GM12875 (cell line): ENCODE data around the gene KRTAP5-3.

Source experiments
- H3K4me3 ChIP-seq: one replicate; pipeline ENCODE4 v1.5.1; 2011; ENCODE audit warnings: low read depth, low read length, control low read depth
- CTCF ChIP-seq: IDR thresholded peaks from 2 replicates; pipeline ENCODE4 v1.5.1; 2011; ENCODE audit warnings: low read depth, mild to moderate bottlenecking, control low read depth, inconsistent platforms, low read length, moderate library complexity, borderline replicate concordance; ENCODE audit not compliant: insufficient read depth

Gene KRTAP5-3

GRCh38 chr11:1642288-1643145 lies 34.3 kb upstream of the KRTAP5-3 start:
- H3K4me3 ChIP-seq: no peak overlapping the region
- no peak for TF ChIP-seq CTCF

GRCh38 chr11:1641096-1641495 lies 32.8 kb upstream of the KRTAP5-3 start:
- no peak overlapping the region for H3K4me3 ChIP-seq
- no peak for TF ChIP-seq CTCF

- TF ChIP-seq CTCF: peak; percentile 89
- H3K4me3 ChIP-seq: no peak overlapping the region
These were observed 32.0 kb upstream of the KRTAP5-3 start for GRCh38 chr11:1640076-1640946.

- H3K4me3 ChIP-seq: no peak overlapping the region
- no peak for TF ChIP-seq CTCF
These were observed 31.4 kb upstream of the KRTAP5-3 start for GRCh38 chr11:1639666-1640065.

GRCh38 chr11:1639102-1639620 lies 30.9 kb upstream of the KRTAP5-3 start:
- TF ChIP-seq CTCF: no peak
- H3K4me3 ChIP-seq: no peak overlapping the region

GRCh38 chr11:1638344-1638743 lies 30.1 kb upstream of the KRTAP5-3 start:
- no peak overlapping the region for H3K4me3 ChIP-seq
- TF ChIP-seq CTCF: no peak
